ENCODE measurements around the gene CDK5R2.

CDK5R2 gene

DNA sequence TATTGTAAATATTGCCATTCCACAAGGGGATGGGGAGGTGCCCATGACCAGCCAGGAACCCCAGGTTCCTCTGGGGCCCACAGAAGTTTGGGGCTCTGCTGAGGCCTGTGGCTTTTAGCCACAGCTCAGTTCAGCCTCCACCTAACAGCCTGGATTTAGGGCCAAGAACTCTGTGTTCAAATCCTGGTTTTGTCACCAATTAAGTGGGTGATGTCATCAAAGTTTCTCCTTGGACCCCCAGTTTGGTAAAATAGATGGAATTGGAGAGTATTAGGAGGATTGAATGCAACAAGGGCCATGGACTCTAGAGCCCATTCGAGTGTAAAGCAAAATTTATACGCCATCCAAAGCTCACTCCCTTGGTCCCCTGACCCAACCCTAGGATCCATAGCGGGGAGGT lies 28.7 kb downstream of the CDK5R2 start:
- intact Hi-C loops (cut with DNase I; ENCODE audit: low total_unique reads): no loop called here

GRCh38 chr2:218988650-218989049 lies 29.2 kb downstream of the CDK5R2 start:
- Histone ChIP-seq H3K27ac (no peak overlapping the region), H3K9me3 (no peaks in the 10 kb centered on the region), H3K27me3 (peaks cover 6 to 100% of the 10 kb centered on the region in 2 donors), H3K4me3 (no peak overlapping the region), H3K36me3 (no peaks in the 10 kb centered on the region), H3K4me1 (peaks cover 0 to 34% (median 32%) of the 10 kb centered on the region in 4 donors)
- TF ChIP-seq, protein P1, sequence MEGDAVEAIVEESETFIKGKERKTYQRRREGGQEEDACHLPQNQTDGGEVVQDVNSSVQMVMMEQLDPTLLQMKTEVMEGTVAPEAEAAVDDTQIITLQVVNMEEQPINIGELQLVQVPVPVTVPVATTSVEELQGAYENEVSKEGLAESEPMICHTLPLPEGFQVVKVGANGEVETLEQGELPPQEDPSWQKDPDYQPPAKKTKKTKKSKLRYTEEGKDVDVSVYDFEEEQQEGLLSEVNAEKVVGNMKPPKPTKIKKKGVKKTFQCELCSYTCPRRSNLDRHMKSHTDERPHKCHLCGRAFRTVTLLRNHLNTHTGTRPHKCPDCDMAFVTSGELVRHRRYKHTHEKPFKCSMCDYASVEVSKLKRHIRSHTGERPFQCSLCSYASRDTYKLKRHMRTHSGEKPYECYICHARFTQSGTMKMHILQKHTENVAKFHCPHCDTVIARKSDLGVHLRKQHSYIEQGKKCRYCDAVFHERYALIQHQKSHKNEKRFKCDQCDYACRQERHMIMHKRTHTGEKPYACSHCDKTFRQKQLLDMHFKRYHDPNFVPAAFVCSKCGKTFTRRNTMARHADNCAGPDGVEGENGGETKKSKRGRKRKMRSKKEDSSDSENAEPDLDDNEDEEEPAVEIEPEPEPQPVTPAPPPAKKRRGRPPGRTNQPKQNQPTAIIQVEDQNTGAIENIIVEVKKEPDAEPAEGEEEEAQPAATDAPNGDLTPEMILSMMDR (IDR thresholded peaks at IDR 0.05): no peak
- intact Hi-C loops (cut with DNase I; ENCODE audit: low total_unique reads): no loop called here
- no peak for DNase-seq

More for the DNA sequence above, 28.7 kb downstream of the CDK5R2 start:
- Histone ChIP-seq H3K27me3 (peaks cover 4 to 100% of the 10 kb centered on the region in 2 donors), H3K36me3 (no peaks in the 10 kb centered on the region), H3K4me1 (peaks cover 0 to 30% (median 27%) of the 10 kb centered on the region in 4 donors), H3K4me3 (no peak overlapping the region), H3K27ac (no peak overlapping the region), H3K9me3 (no peaks in the 10 kb centered on the region)
- no peak for DNase-seq
- TF ChIP-seq, protein P1 (IDR thresholded peaks at IDR 0.05): no peak

DNA sequence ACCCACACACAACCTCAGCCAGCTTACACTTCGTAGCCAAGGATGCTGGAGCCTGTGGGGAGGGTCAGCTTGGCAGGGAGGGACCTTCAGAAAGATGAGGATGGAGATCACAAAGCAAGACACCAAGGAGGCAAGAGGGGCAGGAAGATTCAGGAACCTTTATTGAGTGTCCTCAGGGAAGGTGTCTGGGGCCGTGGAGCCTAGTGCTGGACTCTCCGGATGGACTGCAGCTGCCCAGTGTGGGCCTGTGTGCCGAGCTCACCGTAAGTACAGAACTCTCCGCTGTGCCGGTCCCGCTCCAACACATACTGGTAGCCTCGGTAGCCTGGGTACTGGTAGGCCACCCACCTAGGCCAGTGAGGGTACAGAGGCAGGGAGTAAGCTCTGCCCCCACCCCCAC lies 30.6 kb downstream of the CDK5R2 start:
- Histone ChIP-seq H3K27ac (no peak overlapping the region), H3K9me3 (no peaks in the 10 kb centered on the region), H3K27me3 (peaks cover 11 to 100% of the 10 kb centered on the region in 2 donors), H3K4me3 (no peak overlapping the region), H3K36me3 (no peaks in the 10 kb centered on the region), H3K4me1 (peaks cover 0 to 26% (median 25%) of the 10 kb centered on the region in 4 donors)
- intact Hi-C loops (cut with DNase I; ENCODE audit: low total_unique reads): no loop called here
- DNase-seq: no peak
- TF ChIP-seq, protein P1 (IDR thresholded peaks at IDR 0.05): no peak

DNA sequence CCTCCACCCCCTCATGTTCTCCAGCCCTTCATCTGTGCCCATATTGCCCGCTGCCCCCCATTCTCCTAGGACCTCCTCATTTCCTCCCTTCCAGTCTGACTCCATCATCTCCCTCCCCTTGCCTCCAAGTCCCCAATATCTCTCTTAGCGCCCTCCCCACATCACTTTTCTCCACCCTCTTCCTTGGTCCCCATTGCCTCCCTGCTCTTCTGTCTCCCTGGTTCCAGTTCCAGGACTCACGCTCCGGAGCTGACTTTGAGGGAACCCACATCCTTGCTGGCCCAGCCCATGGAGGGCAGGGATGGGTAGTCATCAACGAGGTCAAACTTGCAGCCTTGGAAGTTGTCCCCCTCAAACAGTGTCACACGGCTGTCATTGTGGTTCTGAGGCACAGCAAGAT lies 31.1 kb downstream of the CDK5R2 start:
- Histone ChIP-seq H3K27me3 (peaks cover 12 to 100% of the 10 kb centered on the region in 2 donors), H3K9me3 (no peaks in the 10 kb centered on the region), H3K4me3 (no peak overlapping the region), H3K27ac (no peak overlapping the region), H3K4me1 (peaks cover 0 to 26% (median 21%) of the 10 kb centered on the region in 4 donors), H3K36me3 (no peaks in the 10 kb centered on the region)
- TF ChIP-seq, protein P1 (IDR thresholded peaks at IDR 0.05): no peak
- intact Hi-C loops (cut with DNase I; ENCODE audit: low total_unique reads): no loop called here
- DNase-seq: no peak

GRCh38 chr2:218991674-218992168 lies 32.3 kb downstream of the CDK5R2 start:
- intact Hi-C loops (cut with DNase I; ENCODE audit: low total_unique reads): no loop called here
- Histone ChIP-seq H3K27me3 (peaks cover 14 to 100% of the 10 kb centered on the region in 2 donors), H3K4me3 (no peak overlapping the region), H3K4me1 (peaks cover 0 to 35% (median 29%) of the 10 kb centered on the region in 4 donors), H3K27ac (no peak overlapping the region), H3K36me3 (no peaks in the 10 kb centered on the region), H3K9me3 (no peaks in the 10 kb centered on the region)
- DNase-seq: no peak
- TF ChIP-seq, protein P1 (IDR thresholded peaks at IDR 0.05): no peak

DNA sequence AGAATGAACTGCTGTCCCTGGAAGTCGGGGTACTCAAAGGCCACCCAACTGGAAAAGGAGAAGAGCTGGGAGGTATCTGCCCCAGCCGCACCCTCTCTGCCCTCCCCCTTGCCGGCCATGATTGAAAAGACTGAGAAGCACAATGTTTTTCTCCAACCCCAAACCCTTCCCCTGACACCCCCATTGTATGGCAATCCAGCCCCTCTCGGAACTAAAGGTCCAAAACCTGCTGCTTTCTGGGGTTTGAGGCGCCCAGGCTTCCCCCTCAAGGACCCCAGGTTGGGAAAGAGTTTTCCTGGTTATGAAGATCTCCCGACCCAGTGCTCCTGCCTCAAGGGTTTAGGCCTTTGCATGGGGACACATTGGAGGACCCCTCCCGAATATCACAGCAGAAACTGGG lies 32.7 kb downstream of the CDK5R2 start:
- no peaks in the 10 kb centered on the region for H3K36me3 ChIP-seq
- peaks cover 0 to 35% (median 29%) of the 10 kb centered on the region in 4 donors for H3K4me1 ChIP-seq
- H3K27ac ChIP-seq: no peak overlapping the region
- TF ChIP-seq, protein P1 (IDR thresholded peaks at IDR 0.05): no peak
- intact Hi-C loops (cut with DNase I; ENCODE audit: low total_unique reads): no loop called here
- no peak for DNase-seq
- no peaks in the 10 kb centered on the region for H3K9me3 ChIP-seq
- H3K4me3 ChIP-seq: no peak overlapping the region
- peaks cover 14 to 100% of the 10 kb centered on the region in 2 donors for H3K27me3 ChIP-seq

Data from tibial artery (tissue), 4 donors.